T follicular helper cell (primary cell): ENCODE measurements around the gene FSTL4.
"Not testable (repeated sequence)": the region's sequence is repeated elsewhere in the genome, so short reads cannot be mapped to it uniquely, and the experiment has no call there.

Experiments used
- DNase-seq: peaks from one replicate; pipeline ENCODE4 v3.0.0-alpha.2; 2020; ENCODE audit warnings: low read depth

The FSTL4 gene

DNA sequence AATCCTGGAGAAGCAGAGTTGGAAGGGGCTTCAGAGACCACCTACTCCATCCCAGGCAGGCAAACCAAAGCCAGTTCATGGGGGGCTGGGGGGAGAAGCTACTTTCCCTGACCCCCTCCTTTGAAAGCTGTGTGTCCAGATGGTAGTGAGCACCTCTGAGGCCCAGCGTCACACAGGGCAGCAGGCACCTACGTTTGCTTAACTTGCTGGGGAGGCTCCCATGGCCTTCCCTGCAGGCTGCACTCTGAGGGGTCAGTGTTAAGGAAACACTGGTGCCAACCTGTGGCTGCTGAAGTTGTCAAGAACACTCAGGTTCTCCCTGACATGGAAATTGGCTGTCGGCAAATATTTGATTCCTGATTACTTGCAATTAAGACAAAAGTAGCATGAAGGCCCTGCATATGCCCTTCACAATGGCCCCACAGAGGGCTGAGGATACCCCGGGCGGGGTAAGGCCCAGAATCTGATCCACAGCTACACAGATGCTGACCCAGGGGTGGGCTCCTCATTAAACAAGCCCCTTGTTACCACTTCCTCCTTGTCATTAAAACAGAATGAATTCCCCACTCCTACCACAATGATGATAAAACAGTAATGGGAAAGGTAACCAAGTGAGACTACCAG lies 208.5 kb downstream of the FSTL4 start:
- no peak for DNase-seq

DNA sequence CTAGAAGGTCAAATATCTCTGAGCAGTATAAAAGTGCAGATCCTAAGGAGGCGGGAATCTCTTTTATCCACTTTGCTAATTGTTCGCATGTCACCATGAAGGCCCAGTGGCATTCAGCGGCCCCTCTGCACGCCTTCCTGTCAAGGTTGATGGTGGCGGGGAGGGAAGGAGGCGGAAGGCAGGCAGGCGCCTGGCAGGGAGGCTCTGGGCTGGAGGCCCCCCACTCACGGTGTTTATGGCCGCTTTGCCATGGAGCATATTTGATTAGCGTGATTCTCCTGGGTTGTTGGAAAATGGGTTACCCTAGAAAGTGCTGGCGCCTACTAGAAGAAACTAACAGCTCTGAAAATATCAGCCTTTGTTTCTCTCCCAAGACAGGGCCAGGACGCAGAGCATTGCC lies 209.6 kb downstream of the FSTL4 start:
- no peak for DNase-seq

DNA sequence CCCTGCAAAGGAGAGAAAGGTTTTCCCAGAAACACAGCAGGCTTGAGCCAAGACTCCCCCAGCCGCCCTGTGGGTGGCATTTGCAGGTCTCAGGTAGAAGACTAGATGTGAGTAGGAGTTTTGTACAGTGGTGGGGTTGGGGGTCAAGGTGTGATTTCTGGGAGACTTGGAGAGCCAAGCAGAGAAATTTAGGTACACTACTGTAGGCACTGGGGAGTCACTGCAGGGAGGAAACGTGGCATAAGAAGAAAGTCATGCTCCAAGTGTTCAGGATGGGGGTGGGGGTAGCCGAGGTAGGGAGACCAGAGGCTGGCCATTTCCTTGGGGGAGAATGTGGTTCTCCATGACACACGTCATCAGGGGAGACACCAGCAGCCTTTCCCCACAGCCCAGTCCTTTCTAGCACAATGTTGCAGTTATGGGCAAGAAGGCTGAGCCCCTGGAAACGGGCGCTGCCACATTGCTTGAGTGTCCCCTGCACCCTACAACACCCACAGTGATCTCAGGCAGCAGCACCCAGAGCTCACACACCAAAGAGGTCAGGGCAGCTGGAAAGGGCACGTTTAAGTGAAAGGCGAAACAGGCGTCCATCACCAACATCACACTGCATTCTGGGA lies 210.5 kb downstream of the FSTL4 start:
- DNase-seq = no peak

DNA sequence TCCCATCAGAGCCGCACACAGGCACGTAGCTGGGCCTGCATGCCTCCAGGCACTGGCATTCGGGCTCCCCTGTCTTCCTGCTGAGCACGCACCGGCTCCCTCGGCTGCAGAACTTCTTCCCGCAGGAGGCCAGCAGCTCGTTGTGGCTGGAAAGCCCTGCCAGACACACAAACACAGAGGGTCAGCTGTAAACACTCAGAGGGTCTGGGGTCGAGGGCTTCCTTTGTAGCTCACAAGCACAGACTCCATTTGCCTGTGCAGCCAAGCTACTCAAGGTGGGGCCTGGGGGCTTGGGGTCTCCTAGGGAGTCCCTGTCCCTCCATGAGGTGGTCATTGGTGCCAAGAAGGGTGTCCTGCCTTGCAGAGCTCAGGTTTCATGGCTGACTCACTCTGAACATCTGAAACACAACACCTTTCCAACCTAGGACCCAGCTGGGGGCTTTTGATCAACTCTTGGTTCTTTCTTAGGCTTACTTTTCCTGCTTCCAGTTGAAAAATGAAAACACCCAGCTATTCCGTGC lies 211.4 kb downstream of the FSTL4 start:
- DNase-seq = no peak

DNA sequence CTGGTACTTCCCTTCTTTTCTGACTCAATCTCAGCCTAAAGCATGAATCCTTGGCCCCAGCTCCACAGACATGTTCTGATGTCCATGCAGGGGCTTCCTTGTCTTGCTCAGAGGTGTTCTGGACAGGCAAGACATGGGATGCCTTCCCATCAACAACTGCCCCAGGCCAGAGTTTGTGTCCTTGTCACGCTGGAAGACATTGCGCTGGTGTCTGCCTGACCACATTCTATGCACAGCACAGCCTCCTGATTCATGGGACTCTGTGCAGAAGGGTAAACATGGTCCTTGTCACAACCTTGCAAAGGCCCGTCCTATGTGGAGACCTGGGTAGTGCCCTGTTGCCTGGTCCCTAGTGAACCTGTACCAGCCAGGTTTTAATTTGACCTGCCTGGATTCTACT lies 212.2 kb downstream of the FSTL4 start:
- no peak for DNase-seq

DNA sequence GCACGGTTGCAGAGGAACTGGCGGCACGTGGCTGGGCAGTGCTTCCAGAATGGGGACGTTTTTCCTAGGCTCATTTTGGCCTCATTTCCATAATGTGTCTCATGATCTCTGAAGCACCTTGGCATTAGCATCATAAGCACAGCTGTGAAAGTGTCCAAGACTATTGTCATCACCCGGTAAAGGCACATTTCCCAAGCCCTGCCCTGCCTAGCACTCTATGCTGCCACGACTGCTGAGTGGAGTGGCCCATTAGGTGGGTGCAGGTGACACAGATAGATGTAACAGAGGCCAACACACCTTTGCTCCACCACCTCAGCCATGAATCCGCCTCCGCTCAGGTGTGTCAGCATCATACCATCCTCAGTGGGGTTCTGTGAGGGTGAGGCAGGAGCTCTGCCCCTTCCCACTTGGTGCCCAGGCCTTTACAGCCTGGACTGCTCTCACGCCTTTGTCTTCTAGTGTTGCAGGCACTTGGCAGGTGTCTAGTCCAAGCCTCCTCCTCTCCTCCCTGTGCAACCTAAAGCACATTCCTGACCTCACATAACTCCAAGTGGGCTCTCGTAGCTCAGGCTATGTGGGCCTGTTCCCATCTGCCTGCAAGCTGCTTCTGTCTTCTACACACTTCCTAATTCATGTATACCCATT lies 213.0 kb downstream of the FSTL4 start:
- DNase-seq = no peak

DNA sequence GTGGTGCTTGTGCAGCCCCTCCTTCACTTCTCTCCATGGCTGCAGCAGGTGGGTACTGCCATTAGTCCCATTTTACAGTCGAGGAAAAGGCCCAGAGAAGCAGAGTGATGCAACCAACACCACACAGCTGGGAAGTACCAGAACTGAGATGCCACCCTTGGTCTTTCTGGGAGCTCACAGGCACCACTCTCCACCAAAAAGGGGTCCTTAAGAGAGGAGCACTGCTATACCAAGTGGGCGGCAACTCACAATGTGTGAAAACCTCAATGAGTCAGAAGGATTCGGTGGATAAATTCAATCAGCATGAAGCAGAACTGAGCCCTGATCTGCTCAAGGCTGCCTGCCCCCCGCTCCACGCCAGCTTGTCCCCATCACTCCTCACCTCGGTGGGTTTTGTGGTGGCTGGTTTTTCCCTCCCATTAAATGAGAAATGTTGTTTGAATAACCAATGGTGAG lies 213.7 kb downstream of the FSTL4 start:
- DNase-seq = no peak

DNA sequence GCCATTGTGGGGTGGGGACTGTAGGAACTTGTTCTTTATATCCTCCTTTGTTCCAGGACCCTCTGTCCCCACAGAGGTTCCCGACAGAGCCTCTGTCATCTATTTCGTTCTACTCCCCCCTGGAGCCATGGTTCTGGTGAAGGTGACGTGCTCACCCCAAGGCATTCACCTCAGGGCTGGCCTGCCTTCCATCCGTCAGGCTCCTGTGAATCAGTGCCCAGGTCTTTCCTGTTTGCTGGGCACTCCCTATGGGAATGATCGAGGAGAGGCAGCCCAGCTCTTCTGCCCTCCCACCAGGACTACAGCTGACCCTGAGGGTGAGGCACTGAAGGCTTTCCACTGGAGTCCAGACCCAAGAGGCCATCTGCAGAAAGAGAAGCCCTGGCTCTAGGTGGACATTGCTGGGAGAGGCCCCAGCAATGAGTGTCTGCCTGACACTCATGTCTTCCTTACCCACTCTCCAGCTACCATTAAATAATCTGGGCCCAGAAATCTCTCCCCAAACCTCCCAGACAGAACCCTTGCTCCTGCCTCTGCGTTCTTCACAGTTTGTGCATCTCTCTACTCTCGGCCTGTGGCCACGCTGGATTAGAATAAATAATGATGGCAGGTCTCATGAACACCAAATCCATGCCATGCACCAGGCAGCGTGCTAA lies 214.2 kb downstream of the FSTL4 start:
- DNase-seq = no peak

DNA sequence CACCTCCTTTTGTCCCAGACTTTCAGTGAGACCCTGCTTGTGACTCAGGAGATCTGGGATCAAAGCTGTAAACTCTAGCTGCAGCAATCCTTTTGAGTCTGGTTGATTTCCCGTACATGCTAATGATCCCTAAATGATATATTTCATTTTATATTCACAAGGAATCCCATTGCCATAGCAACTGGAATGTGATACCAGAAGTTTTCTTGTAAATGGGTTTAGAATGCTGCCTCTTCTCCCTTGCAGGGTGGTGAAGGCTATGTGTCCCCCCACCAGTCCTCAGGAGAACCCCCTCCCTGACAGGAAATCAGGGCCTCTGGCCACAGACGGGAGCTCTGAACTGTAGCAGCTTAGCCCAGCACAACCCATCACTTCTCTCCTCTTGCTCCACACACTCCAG lies 215.0 kb downstream of the FSTL4 start:
- DNase-seq = no peak

DNA sequence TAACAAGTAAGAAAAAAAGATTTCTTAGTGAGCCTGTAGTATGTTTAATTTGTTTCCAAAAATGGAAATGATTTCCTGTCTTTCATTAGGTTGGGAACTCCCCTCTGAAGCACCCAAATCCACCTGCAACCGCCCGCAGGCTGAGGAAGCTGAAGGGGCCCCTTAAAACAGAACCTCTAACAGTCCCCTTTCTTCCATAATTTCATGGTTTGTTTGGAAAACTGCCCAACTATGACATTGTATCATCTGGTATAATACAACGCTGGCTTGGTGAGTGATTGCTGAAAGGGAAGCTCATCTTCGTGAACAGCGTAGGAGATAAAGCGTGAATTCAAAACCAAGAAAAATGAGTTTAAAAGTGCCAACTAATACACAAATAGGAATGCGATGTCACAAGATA lies 215.5 kb downstream of the FSTL4 start:
- DNase-seq = no peak

DNA sequence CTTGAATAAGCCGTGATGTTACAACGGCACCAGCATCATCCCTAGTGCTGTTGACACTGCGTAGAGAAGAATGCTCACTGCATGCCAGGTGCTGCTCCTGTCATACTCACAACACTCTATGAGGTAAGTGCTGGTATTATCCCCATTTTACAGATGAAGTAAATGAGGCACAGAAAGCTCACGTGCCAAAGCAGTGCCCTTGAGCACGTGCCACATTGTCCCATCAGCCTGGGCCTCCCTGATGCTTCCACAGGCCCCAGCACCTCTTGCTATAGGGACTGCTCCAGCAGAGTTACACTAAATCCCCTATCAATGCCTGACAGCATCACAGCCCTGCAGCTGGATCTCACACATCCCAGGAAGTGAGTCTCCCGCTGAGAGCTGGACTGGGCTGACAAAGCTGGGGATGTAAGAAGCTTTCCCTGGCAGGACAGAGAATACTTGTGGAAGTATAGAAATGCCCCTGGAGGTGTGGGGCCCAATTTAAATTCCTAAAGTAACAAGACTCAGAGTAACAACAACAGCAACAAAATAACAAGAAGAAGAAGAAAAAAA lies 216.1 kb downstream of the FSTL4 start:
- DNase-seq = no peak

DNA sequence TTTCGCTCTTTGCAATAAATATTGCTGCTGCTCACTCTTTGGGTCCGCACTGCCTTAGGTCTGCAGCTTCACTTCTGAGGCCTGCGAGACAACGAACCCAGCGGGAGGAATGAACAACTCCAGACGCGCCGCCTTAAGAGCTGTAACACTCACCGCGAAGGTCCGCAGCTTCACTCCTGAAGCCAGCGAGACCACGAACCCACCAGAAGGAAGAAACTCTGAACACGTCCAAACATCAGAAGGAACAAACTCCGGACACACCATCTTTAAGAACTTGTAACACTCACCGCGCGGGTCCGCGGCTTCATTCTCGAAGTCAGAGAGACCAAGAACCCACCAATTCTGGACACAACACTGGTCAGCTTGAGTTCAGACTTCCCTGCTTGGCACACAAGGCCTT lies 217.1 kb downstream of the FSTL4 start:
- not testable (repeated sequence) for DNase-seq

DNA sequence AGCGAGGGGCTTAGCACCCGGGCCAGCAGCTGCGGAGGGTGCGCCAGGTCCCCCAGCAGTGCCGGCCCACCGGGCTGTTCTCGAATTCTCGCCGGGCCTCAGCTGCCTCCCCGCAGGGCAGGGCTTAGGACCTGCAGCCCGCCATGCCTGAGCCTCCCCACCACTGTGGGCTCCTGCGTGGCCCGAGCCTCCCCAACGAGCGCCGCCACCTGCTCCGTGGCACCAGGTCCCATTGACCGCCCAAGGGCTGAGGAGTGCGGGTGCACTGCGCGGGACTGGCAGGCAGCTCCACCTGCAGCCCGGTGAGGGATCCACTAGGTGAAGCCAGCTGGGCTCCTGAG lies 217.9 kb downstream of the FSTL4 start:
- not testable (repeated sequence) for DNase-seq

DNA sequence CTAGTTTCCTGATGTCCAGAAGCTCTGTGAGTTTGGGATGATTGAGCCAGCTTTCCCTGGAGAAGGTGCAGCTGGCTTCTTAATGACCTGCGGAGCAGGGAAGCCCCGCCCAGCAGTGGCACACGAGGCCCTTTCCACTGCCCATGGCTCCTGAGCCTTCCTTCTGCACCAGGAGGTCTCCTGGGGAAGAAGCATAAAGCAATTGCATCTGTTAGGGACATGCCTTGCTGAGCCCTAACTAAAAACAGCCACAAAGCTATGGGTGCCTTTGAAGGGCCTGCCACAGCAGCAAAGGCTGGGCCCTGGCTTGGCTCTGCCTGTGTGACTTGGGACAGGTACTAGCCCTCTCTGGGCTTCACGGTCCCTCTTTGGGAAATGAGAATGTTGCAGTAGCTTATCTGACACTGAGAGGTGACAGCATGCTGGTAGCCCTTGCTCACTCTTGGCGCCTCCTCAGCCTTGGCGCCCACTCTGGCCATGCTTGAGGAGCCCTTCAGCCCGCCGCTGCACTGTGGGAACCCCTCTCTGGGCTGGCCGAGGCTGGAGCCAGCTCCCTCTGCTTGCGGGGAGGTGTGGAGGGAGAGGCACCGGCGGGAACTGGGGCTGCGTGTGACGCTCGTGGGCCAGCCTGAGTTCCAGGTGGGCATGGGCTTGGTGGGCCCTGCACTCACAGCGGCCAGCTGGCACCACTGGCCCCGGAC lies 218.4 kb downstream of the FSTL4 start:
- no peak for DNase-seq

DNA sequence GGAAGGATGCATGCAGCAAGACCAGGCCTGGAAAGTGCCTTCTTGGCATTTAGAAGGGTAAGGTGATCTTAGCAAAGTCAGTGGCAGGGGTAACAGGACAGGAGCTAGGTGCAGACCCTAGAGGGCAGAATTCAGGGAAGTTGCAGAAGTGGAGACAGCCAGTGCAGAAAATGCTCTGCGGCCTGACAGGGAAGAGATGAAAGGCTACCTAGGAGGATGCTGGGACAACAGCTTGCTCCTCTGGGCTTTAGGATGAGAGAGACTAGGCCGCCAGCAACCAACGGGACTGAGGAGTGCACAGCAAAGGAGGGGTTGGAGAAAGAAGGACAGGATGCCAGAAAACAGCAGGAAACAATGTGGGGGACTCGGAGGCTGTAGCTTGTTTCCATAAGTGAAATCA lies 219.9 kb downstream of the FSTL4 start:
- DNase-seq = no peak

DNA sequence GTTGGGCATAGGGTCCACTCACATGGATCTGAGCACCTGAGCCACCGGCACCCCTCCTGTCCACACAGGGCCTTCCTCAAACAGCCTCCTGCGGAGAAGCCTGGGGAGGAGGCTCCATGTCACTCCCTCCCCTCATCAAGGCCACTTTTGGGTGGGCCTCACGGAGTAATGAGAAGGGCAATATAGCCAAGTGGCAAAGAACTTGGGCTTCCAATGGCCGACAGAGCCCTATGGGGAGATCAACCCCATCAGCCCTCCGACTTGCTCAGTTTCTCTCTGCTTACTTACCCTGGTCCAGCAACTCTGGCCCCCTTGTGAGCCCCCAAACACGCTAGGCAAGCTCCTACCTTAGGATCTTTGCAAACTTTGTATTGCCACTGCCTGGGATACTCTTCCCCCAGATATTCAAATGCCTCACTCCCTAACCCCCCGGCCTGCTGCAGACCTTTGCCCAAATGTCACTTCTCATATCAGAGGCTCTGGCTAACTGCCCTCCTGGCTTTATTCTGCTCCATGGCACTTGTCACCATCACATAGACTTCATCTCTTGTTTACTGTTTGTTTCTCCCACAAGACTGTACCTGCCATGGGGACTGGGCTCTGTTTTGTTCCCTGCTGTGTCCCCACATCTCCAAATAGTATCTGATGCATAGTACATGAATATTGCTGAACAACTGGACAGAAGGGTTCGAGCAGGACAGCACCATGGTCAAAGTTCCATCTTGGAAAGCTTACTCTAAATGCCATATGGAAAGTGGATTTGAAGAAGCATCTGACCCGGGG lies 220.8 kb downstream of the FSTL4 start:
- DNase-seq = no peak

DNA sequence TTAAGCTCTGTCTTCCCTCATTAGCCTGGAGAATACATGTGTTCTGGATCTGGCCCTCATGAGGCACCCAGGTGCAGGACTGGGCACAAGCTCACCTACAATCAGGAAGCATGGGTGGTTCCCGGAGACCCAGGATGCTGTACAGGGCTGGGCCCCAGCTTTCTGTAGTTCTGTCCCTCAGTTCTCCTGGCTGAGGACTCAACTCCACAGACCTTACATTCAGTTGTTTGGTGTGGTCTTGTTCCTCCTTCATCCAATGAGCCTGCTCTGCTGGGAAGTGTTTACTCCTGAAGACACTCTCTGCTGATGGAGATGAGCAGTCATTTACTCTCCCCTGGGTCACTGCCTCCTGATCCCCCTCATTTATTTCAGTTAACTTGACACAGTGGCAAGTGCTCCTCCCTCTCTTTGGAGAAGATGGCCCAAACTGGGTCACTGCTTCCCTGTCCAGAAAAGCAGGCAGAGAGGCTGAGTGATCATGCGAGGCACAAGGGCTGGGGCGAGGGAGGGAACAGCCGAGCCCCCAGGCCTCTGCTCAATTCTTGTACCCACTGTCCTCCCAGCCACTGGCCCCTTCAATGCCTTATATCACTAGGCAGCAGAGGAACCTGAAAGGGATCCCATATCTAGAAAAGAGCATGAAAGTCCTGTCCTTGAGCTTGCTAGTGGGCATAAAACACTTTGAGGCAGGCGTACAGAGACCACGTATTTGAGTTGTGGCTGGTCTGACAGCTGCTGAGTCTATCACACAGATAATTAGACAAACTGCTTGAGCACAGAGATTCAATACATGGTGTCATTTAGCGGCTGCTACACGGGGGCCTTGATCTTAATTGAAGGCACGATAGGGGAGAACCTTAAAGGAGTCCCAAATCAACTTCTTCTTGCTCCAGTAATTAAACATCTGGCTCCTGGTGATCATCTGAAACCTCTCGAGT lies 221.7 kb downstream of the FSTL4 start:
- DNase-seq = no peak

DNA sequence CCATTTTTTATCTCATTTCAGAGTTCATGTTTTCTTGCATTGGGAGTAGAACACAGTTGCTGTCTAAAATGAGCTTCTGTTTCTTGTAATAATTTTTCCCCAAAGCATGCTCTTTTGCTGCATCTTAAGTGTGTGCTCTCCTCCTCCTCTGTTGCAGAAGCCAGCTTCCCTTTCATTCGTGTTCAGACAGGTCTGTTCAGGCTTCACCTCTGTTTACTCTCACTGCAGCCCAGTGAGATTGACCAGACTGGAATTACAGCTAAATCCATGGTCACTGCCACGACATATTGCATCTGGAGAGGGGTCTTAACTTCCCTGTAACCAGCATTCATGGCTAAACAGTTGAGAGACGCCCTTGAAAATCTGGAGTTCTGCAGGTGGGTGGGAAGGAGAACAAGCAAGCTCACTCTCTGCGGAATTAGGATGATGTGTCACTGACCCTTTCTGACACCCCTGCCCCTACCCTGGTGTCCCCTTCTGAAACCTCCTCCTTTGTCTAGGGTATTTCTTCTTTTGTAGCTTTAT lies 223.2 kb downstream of the FSTL4 start:
- DNase-seq = no peak

DNA sequence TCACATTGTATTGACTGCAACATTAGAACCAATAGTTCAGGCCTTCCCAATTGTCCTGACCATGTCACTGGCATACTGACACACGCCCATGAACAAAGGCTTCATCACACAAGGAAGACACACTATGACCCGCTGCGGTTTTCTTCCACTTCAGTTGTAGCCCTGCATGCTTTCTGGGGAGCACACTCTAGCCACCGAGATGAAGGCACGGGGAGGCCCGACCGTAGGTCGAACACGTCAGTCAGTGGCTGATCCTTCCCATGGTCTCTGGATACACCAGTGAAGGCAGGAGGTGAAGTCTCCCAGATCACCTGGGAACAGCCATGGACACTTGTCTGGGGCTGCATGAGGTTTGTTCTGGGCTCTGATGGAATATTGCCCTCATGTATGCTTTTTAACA lies 224.7 kb downstream of the FSTL4 start:
- DNase-seq = no peak

DNA sequence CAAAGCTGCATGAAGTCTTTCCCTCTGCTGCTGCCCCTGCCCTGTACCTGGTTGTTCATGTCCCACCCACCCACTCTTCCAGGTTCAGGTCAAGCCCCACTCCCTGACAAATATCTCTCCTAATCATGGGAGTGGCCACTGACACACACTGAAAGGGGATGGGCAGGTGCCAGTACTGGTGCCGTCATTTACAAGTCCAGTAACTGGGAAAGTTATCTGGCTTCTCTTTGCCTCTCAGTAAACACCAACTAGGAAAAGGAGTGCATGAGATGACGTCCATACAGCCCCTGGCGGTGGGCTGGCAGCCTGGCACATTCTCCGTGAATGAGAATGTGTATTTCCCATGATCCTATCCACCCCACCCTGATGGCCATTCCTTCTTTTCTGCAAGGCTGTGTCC lies 225.2 kb downstream of the FSTL4 start:
- no peak for DNase-seq
